ENCODE data around the gene AFMID.

DNA sequence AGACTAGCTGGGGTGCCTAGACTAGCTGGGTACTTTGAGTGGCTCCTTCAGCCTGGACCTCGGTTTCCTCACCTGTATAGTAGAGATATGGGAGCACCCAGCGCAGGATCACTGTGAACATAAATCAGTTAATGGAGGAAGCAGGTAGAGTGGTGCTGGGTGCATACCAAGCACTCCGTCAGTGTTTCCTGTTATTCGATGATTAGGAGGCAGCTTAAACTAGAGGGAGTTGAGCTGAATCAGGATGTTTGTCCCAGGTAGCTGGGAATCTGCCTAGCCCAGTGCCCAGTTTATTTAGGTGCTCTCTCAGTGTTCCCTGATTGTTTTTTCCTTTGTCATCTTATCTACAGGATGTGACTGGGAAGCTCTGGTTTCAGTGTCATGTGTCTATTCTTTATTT is 35.9 kb downstream of the AFMID start:
- TF ChIP-seq, protein P1, sequence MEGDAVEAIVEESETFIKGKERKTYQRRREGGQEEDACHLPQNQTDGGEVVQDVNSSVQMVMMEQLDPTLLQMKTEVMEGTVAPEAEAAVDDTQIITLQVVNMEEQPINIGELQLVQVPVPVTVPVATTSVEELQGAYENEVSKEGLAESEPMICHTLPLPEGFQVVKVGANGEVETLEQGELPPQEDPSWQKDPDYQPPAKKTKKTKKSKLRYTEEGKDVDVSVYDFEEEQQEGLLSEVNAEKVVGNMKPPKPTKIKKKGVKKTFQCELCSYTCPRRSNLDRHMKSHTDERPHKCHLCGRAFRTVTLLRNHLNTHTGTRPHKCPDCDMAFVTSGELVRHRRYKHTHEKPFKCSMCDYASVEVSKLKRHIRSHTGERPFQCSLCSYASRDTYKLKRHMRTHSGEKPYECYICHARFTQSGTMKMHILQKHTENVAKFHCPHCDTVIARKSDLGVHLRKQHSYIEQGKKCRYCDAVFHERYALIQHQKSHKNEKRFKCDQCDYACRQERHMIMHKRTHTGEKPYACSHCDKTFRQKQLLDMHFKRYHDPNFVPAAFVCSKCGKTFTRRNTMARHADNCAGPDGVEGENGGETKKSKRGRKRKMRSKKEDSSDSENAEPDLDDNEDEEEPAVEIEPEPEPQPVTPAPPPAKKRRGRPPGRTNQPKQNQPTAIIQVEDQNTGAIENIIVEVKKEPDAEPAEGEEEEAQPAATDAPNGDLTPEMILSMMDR (IDR thresholded peaks at IDR 0.05; ENCODE audit: control extremely low read depth in 1 of 3, insufficient read depth in 1 of 3, low read depth in 1 of 3, low read length in 3 of 3) = no peak
- TF ChIP-seq JUND (IDR thresholded peaks at IDR 0.05; ENCODE audit: low read length) = no peak
- no peak for TF ChIP-seq EP300 (IDR thresholded peaks at IDR 0.05; ENCODE audit: borderline replicate concordance in 1 of 2, low read depth in 2 of 2, low read length in 2 of 2)
- TF ChIP-seq POLR2AphosphoS5 (IDR thresholded peaks at IDR 0.05; ENCODE audit: low read depth, low read length) = no peak
- TF ChIP-seq SIN3A (conservative IDR thresholded peaks at IDR 0.05 in 1 of 2, IDR thresholded peaks at IDR 0.05 in 1 of 2; ENCODE audit: low read depth in 1 of 2, low read length in 2 of 2) = no peak
- TF ChIP-seq RFX5 (IDR thresholded peaks at IDR 0.05; ENCODE audit: borderline replicate concordance, low read depth, low read length) = no peak
- TF ChIP-seq EZH2 (IDR thresholded peaks at IDR 0.05; ENCODE audit: low read depth, low read length, severe bottlenecking) = no peak
- TF ChIP-seq POLR2A (IDR thresholded peaks at IDR 0.05; ENCODE audit: control extremely low read depth in 1 of 2, low read depth in 2 of 2, low read length in 2 of 2) = no peak
- TF ChIP-seq HDAC6 (IDR thresholded peaks at IDR 0.05; ENCODE audit: low read depth, low read length) = no peak
- TF ChIP-seq RBBP5 (IDR thresholded peaks at IDR 0.05; ENCODE audit: borderline replicate concordance, low read depth, low read length) = no peak
- no peak for TF ChIP-seq KDM1A (IDR thresholded peaks at IDR 0.05; ENCODE audit: borderline replicate concordance, low read length)
- no peak for TF ChIP-seq ASH2L (IDR thresholded peaks at IDR 0.05; ENCODE audit: low read length)
- no peak for TF ChIP-seq SRF (IDR thresholded peaks at IDR 0.05; ENCODE audit: low read depth, low read length)

Data from H1 (cell line).